HEK293 (cell line): Measurements from ENCODE around the gene SPRR2G.

Experiments used
- CTCF ChIA-PET: fragments of 350-600 bp; formaldehyde crosslinking; extraction: SDS; loops from one replicate; lab custom pipeline; 2021; ENCODE audit warnings: antibody characterized with exemption; lab: Yijun Ruan, JAX
- POLR2A ChIA-PET: fragments of 300-600 bp; formaldehyde crosslinking; extraction: SDS; loops from one replicate; lab custom pipeline; 2020; ENCODE audit warnings: antibody characterized with exemption, inconsistent platforms; lab: Yijun Ruan, JAX
- H3K27ac ChIP-seq: fragments of 200-500 bp; sonication (Bioruptor generic); 2 replicates; pipeline ENCODE4 v1.5.1; 2014; ENCODE audit warnings: low read depth, low read length, control low read depth, inconsistent platforms; ENCODE audit errors: extremely low read depth
- H3K36me3 ChIP-seq, 2 experiments: fragments of 200-500 bp in 1 of 2; sonication (Bioruptor generic) in 1 of 2; 1 replicate in 1 of 2; 2 replicates in 1 of 2; pipeline ENCODE4 v1.5.1; 2014 to 2017; ENCODE audit warnings: inconsistent platforms in 2 of 2, low read length in 2 of 2; ENCODE audit not compliant: control insufficient read depth in 2 of 2, insufficient read depth in 1 of 2
- H3K4me1 ChIP-seq: fragments of 200-500 bp; sonication (Bioruptor generic); 2 replicates; pipeline ENCODE4 v1.5.1; 2014; ENCODE audit warnings: mild to moderate bottlenecking, low read length, inconsistent platforms; ENCODE audit not compliant: control insufficient read depth, insufficient read depth
- H3K4me3 ChIP-seq: 2 replicates; pipeline ENCODE4 v1.5.1; 2011; ENCODE audit warnings: low read depth, mild to moderate bottlenecking, control low read depth, low read length, moderate library complexity
- H3K9me3 ChIP-seq: fragments of 200-500 bp; sonication (Bioruptor generic); 2 replicates; pipeline ENCODE4 v1.5.1; 2014; ENCODE audit warnings: low read depth, low read length, inconsistent platforms; ENCODE audit not compliant: control insufficient read depth, insufficient read depth
- SP7 ChIP-seq: fragments of 450-650 bp; formaldehyde crosslinking; IDR thresholded peaks from 2 replicates; pipeline ENCODE4 v1.5.1; 2016; ENCODE audit warnings: missing biosample characterization, missing genetic modification characterization
- TCF7L2 ChIP-seq: IDR thresholded peaks from 2 replicates; pipeline ENCODE4 v1.6.1; 2011; ENCODE audit warnings: low read depth, mild to moderate bottlenecking, inconsistent platforms, low read length, moderate library complexity, borderline replicate concordance
- ZBTB20 ChIP-seq: fragments of 450-650 bp; formaldehyde crosslinking; IDR thresholded peaks from 2 replicates; pipeline ENCODE4 v1.5.1; 2016; ENCODE audit warnings: missing biosample characterization, missing genetic modification characterization
- ZBTB48 ChIP-seq: fragments of 450-650 bp; formaldehyde crosslinking; IDR thresholded peaks from 2 replicates; pipeline ENCODE4 v1.5.1; 2016; ENCODE audit warnings: missing biosample characterization, missing genetic modification characterization
- ZFP37 ChIP-seq: fragments of 450-650 bp; formaldehyde crosslinking; IDR thresholded peaks from 2 replicates; pipeline ENCODE4 v1.5.1; 2016; ENCODE audit warnings: missing biosample characterization, missing genetic modification characterization
- ZFP41 ChIP-seq: fragments of 450-650 bp; formaldehyde crosslinking; IDR thresholded peaks from 2 replicates; pipeline ENCODE4 v1.5.1; 2016; ENCODE audit warnings: missing biosample characterization, missing genetic modification characterization, borderline replicate concordance
- ZIC2 ChIP-seq: fragments of 450-650 bp; formaldehyde crosslinking; IDR thresholded peaks from 2 replicates; pipeline ENCODE4 v1.5.1; 2016; ENCODE audit warnings: missing biosample characterization, missing genetic modification characterization
- ZNF121 ChIP-seq: fragments of 450-650 bp; formaldehyde crosslinking; IDR thresholded peaks from 2 replicates; pipeline ENCODE4 v1.5.1; 2016; ENCODE audit warnings: missing biosample characterization, missing genetic modification characterization
- ZNF138 ChIP-seq: fragments of 450-650 bp; formaldehyde crosslinking; IDR thresholded peaks from 2 replicates; pipeline ENCODE4 v1.5.1; 2016; ENCODE audit warnings: missing biosample characterization, missing genetic modification characterization, borderline replicate concordance
- ZNF155 ChIP-seq: fragments of 450-650 bp; formaldehyde crosslinking; IDR thresholded peaks from 2 replicates; pipeline ENCODE4 v1.5.1; 2016; ENCODE audit warnings: missing biosample characterization, missing genetic modification characterization
- ZNF16 ChIP-seq: fragments of 450-650 bp; formaldehyde crosslinking; IDR thresholded peaks from 2 replicates; pipeline ENCODE4 v1.5.1; 2016; ENCODE audit warnings: low read depth, missing biosample characterization, missing genetic modification characterization
- ZNF266 ChIP-seq: fragments of 450-650 bp; formaldehyde crosslinking; IDR thresholded peaks from 2 replicates; pipeline ENCODE4 v1.5.1; 2016; ENCODE audit warnings: missing biosample characterization, missing genetic modification characterization, low read depth
- ZNF416 ChIP-seq: fragments of 450-650 bp; formaldehyde crosslinking; IDR thresholded peaks from 2 replicates; pipeline ENCODE4 v1.5.1; 2016; ENCODE audit warnings: missing biosample characterization, missing genetic modification characterization
- ZNF514 ChIP-seq: fragments of 450-650 bp; formaldehyde crosslinking; IDR thresholded peaks from 2 replicates; pipeline ENCODE4 v1.5.1; 2016; ENCODE audit warnings: missing biosample characterization, missing genetic modification characterization
- ZNF549 ChIP-seq: fragments of 450-650 bp; IDR thresholded peaks from 2 replicates; pipeline ENCODE4 v1.5.1; 2018; ENCODE audit warnings: missing biosample characterization, missing genetic modification characterization, mild to moderate bottlenecking, inconsistent platforms, moderate library complexity
- ZNF561 ChIP-seq: fragments of 450-650 bp; IDR thresholded peaks from 2 replicates; pipeline ENCODE4 v1.5.1; 2018; ENCODE audit warnings: missing biosample characterization, missing genetic modification characterization, borderline replicate concordance
- ZNF571 ChIP-seq: fragments of 450-650 bp; formaldehyde crosslinking; IDR thresholded peaks from 2 replicates; pipeline ENCODE4 v1.5.0; 2017; ENCODE audit warnings: missing biosample characterization, missing genetic modification characterization
- ZNF660 ChIP-seq: fragments of 450-650 bp; IDR thresholded peaks from 2 replicates; pipeline ENCODE4 v1.5.1; 2018; ENCODE audit warnings: missing biosample characterization, mild to moderate bottlenecking, missing genetic modification characterization
- ZNF747 ChIP-seq: fragments of 450-650 bp; formaldehyde crosslinking; IDR thresholded peaks from 2 replicates; pipeline ENCODE4 v1.5.1; 2016; ENCODE audit warnings: missing biosample characterization, missing genetic modification characterization
- ZNF843 ChIP-seq: fragments of 450-650 bp; formaldehyde crosslinking; IDR thresholded peaks from 2 replicates; pipeline ENCODE4 v1.5.1; 2016; ENCODE audit warnings: missing biosample characterization, missing genetic modification characterization
- ZSCAN30 ChIP-seq: fragments of 450-650 bp; IDR thresholded peaks from 2 replicates; pipeline ENCODE4 v1.5.1; 2018; ENCODE audit warnings: missing biosample characterization, mild to moderate bottlenecking, missing genetic modification characterization, moderate library complexity
- TF ChIP-seq, protein P1 (sequence below): fragments of 450-650 bp; formaldehyde crosslinking; IDR thresholded peaks from 2 replicates; pipeline ENCODE4 v1.5.1; 2016; ENCODE audit warnings: missing biosample characterization, missing genetic modification characterization
- TF ChIP-seq, protein P2 (sequence below): fragments of 450-650 bp; formaldehyde crosslinking; IDR thresholded peaks from 2 replicates; pipeline ENCODE4 v1.5.1; 2016; ENCODE audit warnings: missing biosample characterization, missing genetic modification characterization
- TF ChIP-seq, protein P3 (sequence below): fragments of 450-650 bp; formaldehyde crosslinking; IDR thresholded peaks from 2 replicates; pipeline ENCODE4 v1.5.1; 2016; ENCODE audit warnings: missing biosample characterization, missing genetic modification characterization
- TF ChIP-seq, protein P4 (sequence below): fragments of 450-650 bp; formaldehyde crosslinking; IDR thresholded peaks from 2 replicates; pipeline ENCODE4 v1.5.1; 2017; ENCODE audit warnings: missing biosample characterization, missing genetic modification characterization
- TF ChIP-seq, protein P5 (sequence below): fragments of 450-650 bp; formaldehyde crosslinking; IDR thresholded peaks from 2 replicates; pipeline ENCODE4 v1.5.1; 2017; ENCODE audit warnings: missing biosample characterization, missing genetic modification characterization

The SPRR2G gene

DNA sequence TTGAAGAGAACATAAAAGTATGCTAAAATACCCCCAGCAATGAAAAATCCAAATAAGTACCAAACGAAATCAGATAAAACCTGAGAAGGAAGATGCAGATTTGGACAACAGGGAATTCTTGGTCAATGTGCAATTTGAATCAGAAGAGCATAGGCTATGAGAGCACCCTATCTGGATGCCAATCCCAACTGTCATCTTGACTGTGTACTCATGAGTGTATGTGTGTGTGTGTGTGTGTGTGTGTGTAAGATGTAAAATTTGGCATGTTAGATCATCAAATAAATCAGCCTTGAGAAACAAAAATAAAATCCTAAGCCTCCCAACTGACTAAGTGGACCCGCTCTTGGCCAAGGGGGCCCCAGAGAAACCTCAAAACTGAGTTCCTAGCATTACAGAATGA lies 18.0 kb upstream of the SPRR2G start:
- CTCF ChIA-PET = no interaction called here
- POLR2A ChIA-PET = no interaction called here
- TF ChIP-seq, protein P1, sequence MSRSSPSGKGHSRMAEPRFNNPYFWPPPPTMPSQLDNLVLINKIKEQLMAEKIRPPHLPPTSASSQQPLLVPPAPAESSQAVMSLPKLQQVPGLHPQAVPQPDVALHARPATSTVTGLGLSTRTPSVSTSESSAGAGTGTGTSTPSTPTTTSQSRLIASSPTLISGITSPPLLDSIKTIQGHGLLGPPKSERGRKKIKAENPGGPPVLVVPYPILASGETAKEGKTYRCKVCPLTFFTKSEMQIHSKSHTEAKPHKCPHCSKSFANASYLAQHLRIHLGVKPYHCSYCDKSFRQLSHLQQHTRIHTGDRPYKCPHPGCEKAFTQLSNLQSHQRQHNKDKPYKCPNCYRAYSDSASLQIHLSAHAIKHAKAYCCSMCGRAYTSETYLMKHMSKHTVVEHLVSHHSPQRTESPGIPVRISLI (tag by site-specific recombination) = no peak
- TF ChIP-seq ZNF747 (tag by site-specific recombination) = no peak
- no peak for TF ChIP-seq SP7 (tag by site-specific recombination)
- TF ChIP-seq, protein P2, sequence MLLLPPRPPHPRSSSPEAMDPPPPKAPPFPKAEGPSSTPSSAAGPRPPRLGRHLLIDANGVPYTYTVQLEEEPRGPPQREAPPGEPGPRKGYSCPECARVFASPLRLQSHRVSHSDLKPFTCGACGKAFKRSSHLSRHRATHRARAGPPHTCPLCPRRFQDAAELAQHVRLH (tag by site-specific recombination) = no peak
- TF ChIP-seq ZIC2 (tag by site-specific recombination) = no peak
- no peaks in the 10 kb centered on the region for H3K4me1 ChIP-seq
- no peak overlapping the region for H3K4me3 ChIP-seq
- H3K9me3 ChIP-seq = no peaks in the 10 kb centered on the region
- no peak overlapping the region for H3K27ac ChIP-seq
- H3K36me3 ChIP-seq = no peaks in the 10 kb centered on the region

DNA sequence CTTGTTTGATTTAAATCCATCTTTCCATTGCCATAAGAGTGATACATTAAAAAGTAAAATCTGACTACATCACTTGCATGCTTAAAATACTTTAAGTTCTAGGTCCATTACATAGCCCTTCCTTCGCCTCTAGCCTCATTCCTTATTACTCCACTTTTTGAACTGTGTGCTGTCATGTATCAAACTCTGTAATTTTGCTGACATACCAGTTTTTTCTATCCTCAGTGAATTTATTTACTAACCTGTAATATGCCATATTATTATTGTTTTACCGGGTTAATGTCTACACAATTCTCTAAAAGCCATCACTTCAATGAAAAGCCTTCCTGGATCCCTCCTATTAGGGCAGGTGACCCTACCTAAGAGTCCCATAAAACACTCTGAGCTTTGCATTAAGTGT lies 4.9 kb upstream of the SPRR2G start:
- ChIA-PET CTCF (no interaction called here), POLR2A (no interaction called here)
- TF ChIP-seq ZNF416 (tag by site-specific recombination) = no peak
- no peak for TF ChIP-seq ZNF121 (tag by site-specific recombination)
- TF ChIP-seq ZSCAN30 (tag by site-specific recombination) = no peak
- TF ChIP-seq, protein P3, sequence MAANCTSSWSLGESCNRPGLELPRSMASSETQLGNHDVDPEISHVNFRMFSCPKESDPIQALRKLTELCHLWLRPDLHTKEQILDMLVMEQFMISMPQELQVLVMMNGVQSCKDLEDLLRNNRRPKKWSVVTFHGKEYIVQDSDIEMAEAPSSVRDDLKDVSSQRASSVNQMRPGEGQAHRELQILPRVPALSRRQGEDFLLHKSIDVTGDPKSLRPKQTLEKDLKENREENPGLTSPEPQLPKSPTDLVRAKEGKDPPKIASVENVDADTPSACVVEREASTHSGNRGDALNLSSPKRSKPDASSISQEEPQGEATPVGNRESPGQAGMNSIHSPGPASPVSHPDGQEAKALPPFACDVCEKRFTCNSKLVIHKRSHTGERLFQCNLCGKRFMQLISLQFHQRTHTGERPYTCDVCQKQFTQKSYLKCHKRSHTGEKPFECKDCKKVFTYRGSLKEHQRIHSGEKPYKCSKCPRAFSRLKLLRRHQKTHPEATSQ = no peak
- TF ChIP-seq, protein P4, sequence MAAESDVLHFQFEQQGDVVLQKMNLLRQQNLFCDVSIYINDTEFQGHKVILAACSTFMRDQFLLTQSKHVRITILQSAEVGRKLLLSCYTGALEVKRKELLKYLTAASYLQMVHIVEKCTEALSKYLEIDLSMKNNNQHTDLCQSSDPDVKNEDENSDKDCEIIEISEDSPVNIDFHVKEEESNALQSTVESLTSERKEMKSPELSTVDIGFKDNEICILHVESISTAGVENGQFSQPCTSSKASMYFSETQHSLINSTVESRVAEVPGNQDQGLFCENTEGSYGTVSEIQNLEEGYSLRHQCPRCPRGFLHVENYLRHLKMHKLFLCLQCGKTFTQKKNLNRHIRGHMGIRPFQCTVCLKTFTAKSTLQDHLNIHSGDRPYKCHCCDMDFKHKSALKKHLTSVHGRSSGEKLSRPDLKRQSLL (tag by site-specific recombination) = no peak
- TF ChIP-seq, protein P5, sequence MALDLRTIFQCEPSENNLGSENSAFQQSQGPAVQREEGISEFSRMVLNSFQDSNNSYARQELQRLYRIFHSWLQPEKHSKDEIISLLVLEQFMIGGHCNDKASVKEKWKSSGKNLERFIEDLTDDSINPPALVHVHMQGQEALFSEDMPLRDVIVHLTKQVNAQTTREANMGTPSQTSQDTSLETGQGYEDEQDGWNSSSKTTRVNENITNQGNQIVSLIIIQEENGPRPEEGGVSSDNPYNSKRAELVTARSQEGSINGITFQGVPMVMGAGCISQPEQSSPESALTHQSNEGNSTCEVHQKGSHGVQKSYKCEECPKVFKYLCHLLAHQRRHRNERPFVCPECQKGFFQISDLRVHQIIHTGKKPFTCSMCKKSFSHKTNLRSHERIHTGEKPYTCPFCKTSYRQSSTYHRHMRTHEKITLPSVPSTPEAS (tag by site-specific recombination) = no peak
- no peak for TF ChIP-seq ZNF266
- Histone ChIP-seq H3K27ac (no peak overlapping the region), H3K4me3 (no peak overlapping the region), H3K4me1 (no peaks in the 10 kb centered on the region), H3K9me3 (peaks cover 2% of the 10 kb centered on the region; the same call in 1 of the 2 replicates), H3K36me3 (no peaks in the 10 kb centered on the region)

DNA sequence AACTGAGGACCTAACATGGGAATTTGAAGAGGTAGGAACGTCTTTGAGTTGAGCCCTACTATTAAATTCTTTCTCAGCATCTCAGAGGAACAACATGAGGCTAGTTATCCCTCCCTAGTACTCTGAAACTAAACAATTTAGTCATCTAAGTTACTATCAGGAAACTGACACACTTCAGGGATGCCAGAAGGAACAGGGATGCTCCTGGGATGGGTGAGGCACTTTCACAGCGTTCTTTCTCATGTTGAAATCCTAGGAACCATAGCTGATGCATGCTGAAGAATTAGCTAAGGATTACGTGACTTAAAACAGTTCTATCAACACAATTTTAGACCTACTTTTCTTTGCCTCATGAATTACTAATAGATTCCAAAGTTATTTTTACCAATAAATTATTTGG lies 1.8 kb upstream of the SPRR2G start:
- Histone ChIP-seq H3K4me3 (no peak overlapping the region), H3K36me3 (no peaks in the 10 kb centered on the region), H3K4me1 (no peaks in the 10 kb centered on the region), H3K27ac (no peak overlapping the region), H3K9me3 (no peaks in the 10 kb centered on the region)
- ChIA-PET POLR2A (no interaction called here), CTCF (no interaction called here)
- TF ChIP-seq ZNF571 (no peak), ZNF561 (no peak), ZNF514 (no peak), ZNF16 (no peak), ZNF843 (no peak), ZNF138 (tag by site-specific recombination) (no peak), ZFP41 (tag by site-specific recombination) (no peak), ZNF155 (tag by site-specific recombination) (no peak), ZFP37 (no peak), ZBTB48 (no peak), ZNF549 (no peak), ZBTB20 (tag by site-specific recombination) (no peak), ZNF660 (no peak), TCF7L2 (no peak)
